Measurements from ENCODE around the gene MSI2. TPM values are rescaled to one million over a fixed set of nuclear protein-coding genes. Genes with fewer than 3 reads are reported as not detected.

Gene MSI2
- total RNA-seq, 2 donors from 2014 or later = 88.3 to 114 TPM

- Mint-ChIP-seq H3K27me3 (ENCODE audit: insufficient read depth) (no peaks in the 10 kb centered on the region), H3K36me3 (ENCODE audit: low read depth) (peaks cover 6% of the 10 kb centered on the region), H3K4me3 (no peak overlapping the region), H3K9me3 (no peaks in the 10 kb centered on the region), H3K27ac (no peak overlapping the region), H3K4me1 (peaks cover 30% of the 10 kb centered on the region)
- Histone ChIP-seq H3K9me3 (ENCODE audit: control insufficient read depth, low read length) (no peaks in the 10 kb centered on the region), H3K4me3 (ENCODE audit: low read length) (no peak overlapping the region), H3K27me3 (ENCODE audit: control insufficient read depth, insufficient read depth, low read length, poor library complexity, severe bottlenecking) (no peaks in the 10 kb centered on the region), H3K9ac (ENCODE audit: extremely low read depth, low read length, poor library complexity, severe bottlenecking) (no peak overlapping the region), H3K27ac (ENCODE audit: low read depth, low read length) (no peak overlapping the region), H3K4me1 (ENCODE audit: control insufficient read depth, insufficient read depth, low read length) (peaks cover 8% of the 10 kb centered on the region), H3K36me3 (ENCODE audit: control insufficient read depth, insufficient read depth, low read length) (no peaks in the 10 kb centered on the region)
- DNase-seq = no peak
- TF ChIP-seq CTCF (conservative IDR thresholded peaks at IDR 0.05) = no peak
- WGBS, 2 experiments (ENCODE audit: insufficient coverage in 1 of 2, insufficient read length in 1 of 2) = 97 to 100% methylated on average over 7 to 9 of the region's 9 CpGs
These were observed 106.7 kb downstream of the MSI2 start for GRCh38 chr17:57362797-57363556.

- no peak overlapping the region for H3K9ac ChIP-seq (ENCODE audit: extremely low read depth, low read length, poor library complexity, severe bottlenecking)
- peaks cover 8% of the 10 kb centered on the region for H3K4me1 ChIP-seq (ENCODE audit: control insufficient read depth, insufficient read depth, low read length)
- Mint-ChIP-seq H3K4me1 (peaks cover 30% of the 10 kb centered on the region), H3K9me3 (no peaks in the 10 kb centered on the region), H3K27ac (no peak overlapping the region), H3K36me3 (ENCODE audit: low read depth) (peaks cover 6% of the 10 kb centered on the region), H3K27me3 (ENCODE audit: insufficient read depth) (no peaks in the 10 kb centered on the region), H3K4me3 (no peak overlapping the region)
- 92 to 100% methylated on average over 2 to 4 of the region's 4 CpGs for WGBS, 2 experiments (ENCODE audit: insufficient coverage in 1 of 2, insufficient read length in 1 of 2)
- no peaks in the 10 kb centered on the region for H3K9me3 ChIP-seq (ENCODE audit: control insufficient read depth, low read length)
- DNase-seq = no peak
- H3K4me3 ChIP-seq (ENCODE audit: low read length) = no peak overlapping the region
- peak overlapping the region; percentile 41 for H3K27ac ChIP-seq (ENCODE audit: low read depth, low read length)
- no peaks in the 10 kb centered on the region for H3K36me3 ChIP-seq (ENCODE audit: control insufficient read depth, insufficient read depth, low read length)
- no peaks in the 10 kb centered on the region for H3K27me3 ChIP-seq (ENCODE audit: control insufficient read depth, insufficient read depth, low read length, poor library complexity, severe bottlenecking)
- no peak for TF ChIP-seq CTCF (conservative IDR thresholded peaks at IDR 0.05)
These were observed 107.3 kb downstream of the MSI2 start for GRCh38 chr17:57363580-57363979.

- no peak for DNase-seq
- Histone ChIP-seq H3K36me3 (ENCODE audit: control insufficient read depth, insufficient read depth, low read length) (no peaks in the 10 kb centered on the region), H3K9me3 (ENCODE audit: control insufficient read depth, low read length) (no peaks in the 10 kb centered on the region), H3K9ac (ENCODE audit: extremely low read depth, low read length, poor library complexity, severe bottlenecking) (no peak overlapping the region), H3K4me1 (ENCODE audit: control insufficient read depth, insufficient read depth, low read length) (peaks cover 8% of the 10 kb centered on the region), H3K4me3 (ENCODE audit: low read length) (no peak overlapping the region), H3K27me3 (ENCODE audit: control insufficient read depth, insufficient read depth, low read length, poor library complexity, severe bottlenecking) (no peaks in the 10 kb centered on the region), H3K27ac (ENCODE audit: low read depth, low read length) (peak overlapping the region; percentile 41)
- H3K36me3 Mint-ChIP-seq (ENCODE audit: low read depth) = peaks cover 6% of the 10 kb centered on the region
- 86 to 91% methylated on average over 5 to 7 of the region's 7 CpGs for WGBS, 2 experiments (ENCODE audit: insufficient coverage in 1 of 2, insufficient read length in 1 of 2)
- H3K4me1 Mint-ChIP-seq = peaks cover 34% of the 10 kb centered on the region
- TF ChIP-seq CTCF (conservative IDR thresholded peaks at IDR 0.05) = no peak
- H3K27me3 Mint-ChIP-seq (ENCODE audit: insufficient read depth) = no peaks in the 10 kb centered on the region
- no peak overlapping the region for H3K27ac Mint-ChIP-seq
- H3K4me3 Mint-ChIP-seq = no peak overlapping the region
- no peaks in the 10 kb centered on the region for H3K9me3 Mint-ChIP-seq
These were observed 107.8 kb downstream of the MSI2 start for GRCh38 chr17:57363998-57364643.

Data from endodermal cell (in vitro differentiated cells).